GM21825 (cell line): Measurements from ENCODE around the gene NDUFA11.

Experiments used
- ATAC-seq: cut with Tn5 transposase; IDR thresholded peaks from one replicate; pipeline ENCODE4 v1.9.1; 2021; ENCODE audit warnings: mild to moderate bottlenecking, moderate library complexity; ENCODE audit not compliant: unreplicated experiment

NDUFA11 gene

GRCh38 chr19:5910638-5910907 lies 7.0 kb upstream of the NDUFA11 start:
- no peak for ATAC-seq

GRCh38 chr19:5908773-5909442 lies 5.3 kb upstream of the NDUFA11 start:
- no peak for ATAC-seq

- ATAC-seq = no peak
Observed at GRCh38 chr19:5907241-5907640, 3.7 kb upstream of the NDUFA11 start.

GRCh38 chr19:5905114-5905778 lies 1.7 kb upstream of the NDUFA11 start:
- ATAC-seq = no peak

GRCh38 chr19:5904352-5905113 lies 943 bp upstream of the NDUFA11 start, which contains the start of gene VMAC:
Gene VMAC, plus strand, starts transcription at chr19:5904872. Its CDS starts 19 bp downstream, at chr19:5904891.
- ATAC-seq = peak; percentile 74

GRCh38 chr19:5903056-5903623 lies 450 bp downstream of the NDUFA11 start:
- no peak for ATAC-seq

- ATAC-seq = no peak
Observed at GRCh38 chr19:5900976-5901375, 2.6 kb downstream of the NDUFA11 start.

- no peak for ATAC-seq
Observed at GRCh38 chr19:5899728-5900526, 3.7 kb downstream of the NDUFA11 start.

GRCh38 chr19:5897189-5897969 lies 6.2 kb downstream of the NDUFA11 start:
- ATAC-seq = no peak

GRCh38 chr19:5896365-5897076 lies 7.1 kb downstream of the NDUFA11 start:
- ATAC-seq = no peak

- no peak for ATAC-seq
Observed at GRCh38 chr19:5895890-5896289, 7.7 kb downstream of the NDUFA11 start.

GRCh38 chr19:5895409-5895808 lies 8.2 kb downstream of the NDUFA11 start:
- no peak for ATAC-seq

- ATAC-seq = no peak
Observed at GRCh38 chr19:5894704-5895349, 8.8 kb downstream of the NDUFA11 start.

GRCh38 chr19:5893907-5894703 lies 9.5 kb downstream of the NDUFA11 start:
- ATAC-seq = no peak

- no peak for ATAC-seq
Observed at GRCh38 chr19:5893296-5893903, 10.2 kb downstream of the NDUFA11 start.

GRCh38 chr19:5892772-5893275 lies 10.8 kb downstream of the NDUFA11 start:
- no peak for ATAC-seq

GRCh38 chr19:5891938-5892771 lies 11.4 kb downstream of the NDUFA11 start:
- no peak for ATAC-seq
